NCI-H2029 treated with DMSO at 0.1 percent for 48 hours (cell line): ENCODE measurements around the gene PRSS12.

ENCODE experiments used
- DNase-seq: peaks from one replicate; lab custom pipeline; 2025; lab: John Stamatoyannopoulos, UW

Gene PRSS12

DNA sequence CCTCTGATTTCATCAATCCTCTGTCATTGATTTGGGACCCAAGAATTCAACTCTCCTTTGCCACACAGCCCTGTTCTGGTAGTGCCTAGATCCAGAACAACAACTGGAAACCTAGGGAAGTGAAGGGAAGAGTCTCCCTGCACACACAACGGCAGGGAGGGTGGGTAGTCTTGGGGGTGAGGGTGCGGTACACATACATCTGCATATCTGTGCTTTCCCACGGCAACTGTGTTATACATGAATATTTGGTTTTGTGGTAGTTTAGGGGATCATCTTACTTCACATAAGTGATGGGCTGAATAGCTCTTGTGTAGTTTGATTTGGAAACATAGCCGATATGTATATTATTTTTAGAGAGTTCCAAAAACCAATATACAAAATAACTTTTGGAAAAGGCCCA, 3.3 kb upstream of the PRSS12 start:
- DNase-seq, result no peak

DNA sequence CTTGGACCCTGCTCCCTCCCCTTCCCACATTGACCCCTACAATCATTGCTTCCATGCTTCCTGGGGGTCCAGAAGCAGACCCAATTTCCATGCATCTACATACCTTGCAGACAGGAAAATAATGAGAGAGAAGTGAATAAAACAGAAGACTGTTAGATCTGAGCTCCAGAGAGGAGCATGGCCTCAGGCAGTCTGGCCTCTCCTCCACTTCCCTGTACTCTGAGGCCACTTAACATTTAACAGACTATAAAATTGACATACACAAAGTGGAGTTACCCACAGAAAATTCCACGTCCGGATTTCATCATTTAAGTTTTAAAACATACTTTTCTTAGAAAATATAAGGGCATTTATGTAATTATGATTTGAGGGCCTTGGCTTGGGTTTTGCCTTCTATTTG, 2.1 kb upstream of the PRSS12 start:
- no peak for DNase-seq

- no peak for DNase-seq
These were observed 779 bp upstream of the PRSS12 start for GRCh38 chr4:118353534-118354030.

GRCh38 chr4:118351851-118352827, 664 bp downstream of the PRSS12 start:
- DNase-seq, result peak; percentile 39

- DNase-seq, result no peak
These were observed 1.8 kb downstream of the PRSS12 start for GRCh38 chr4:118350961-118351360.

GRCh38 chr4:118348886-118349285, 3.9 kb downstream of the PRSS12 start:
- DNase-seq, result peak; percentile 39

GRCh38 chr4:118346495-118346894, 6.3 kb downstream of the PRSS12 start:
- no peak for DNase-seq

- no peak for DNase-seq
These were observed 7.0 kb downstream of the PRSS12 start for GRCh38 chr4:118345813-118346212.

GRCh38 chr4:118344801-118345200, 8.0 kb downstream of the PRSS12 start:
- DNase-seq, result no peak

- no peak for DNase-seq
These were observed 9.3 kb downstream of the PRSS12 start for GRCh38 chr4:118343501-118343900.

GRCh38 chr4:118340109-118340508, 12.7 kb downstream of the PRSS12 start:
- no peak for DNase-seq

DNA sequence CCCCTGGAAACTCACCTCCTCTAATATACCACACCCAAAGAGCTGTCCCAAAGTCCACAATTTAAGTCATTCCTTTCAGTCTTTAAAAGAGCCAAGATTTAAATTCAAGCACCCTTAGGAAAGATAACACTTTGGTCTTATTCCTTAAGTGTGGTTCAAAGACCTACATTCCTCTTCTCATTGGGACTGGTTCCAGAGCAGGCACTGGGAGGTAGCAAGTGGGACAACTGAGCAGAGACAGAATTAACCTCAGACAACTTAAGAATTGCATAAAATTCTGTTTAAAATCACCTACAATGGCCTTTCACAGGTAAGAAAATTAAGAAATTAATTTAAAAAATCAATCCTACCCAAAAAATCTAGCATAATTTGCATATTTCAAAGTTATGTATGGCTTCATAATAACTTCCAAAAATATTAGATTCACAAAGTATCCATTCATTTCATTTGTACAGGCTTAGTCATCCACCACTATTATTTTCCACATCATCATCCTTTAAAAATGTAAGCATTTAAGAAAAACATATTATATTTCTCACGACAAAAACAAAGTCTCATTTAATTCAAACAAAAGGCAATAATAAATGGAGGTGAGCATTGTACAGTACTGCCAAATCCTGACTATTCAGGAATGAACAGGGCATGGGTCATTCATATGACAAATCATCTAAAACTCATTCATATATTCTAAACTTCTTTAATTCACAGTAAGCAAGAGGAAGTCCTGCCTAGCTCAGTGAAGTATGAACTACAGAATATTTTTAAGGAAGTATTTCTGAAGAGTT, 13.6 kb downstream of the PRSS12 start:
- no peak for DNase-seq

- no peak for DNase-seq
These were observed 14.3 kb downstream of the PRSS12 start for GRCh38 chr4:118338518-118338917.

- no peak for DNase-seq
These were observed 14.8 kb downstream of the PRSS12 start for GRCh38 chr4:118337954-118338353.

GRCh38 chr4:118335774-118336173, 17.0 kb downstream of the PRSS12 start:
- DNase-seq, result no peak

DNA sequence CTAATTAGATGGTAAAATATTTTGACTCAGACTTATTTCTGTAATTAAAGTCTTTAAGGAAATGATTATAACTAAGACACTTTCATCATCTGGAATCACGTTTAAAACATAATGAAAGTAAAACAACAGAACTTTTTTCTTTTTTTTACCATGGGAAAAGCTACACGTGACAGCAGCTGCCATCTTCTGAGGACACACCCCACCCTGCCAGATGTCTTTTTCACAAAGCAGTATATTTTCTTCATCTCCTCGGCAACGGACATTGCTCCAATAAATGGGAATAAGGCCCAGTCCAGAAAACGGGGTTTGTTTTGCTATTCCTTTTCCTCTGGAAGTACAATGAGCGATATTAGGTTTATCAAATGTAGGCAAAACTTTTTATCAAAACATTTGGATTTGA, 17.5 kb downstream of the PRSS12 start:
- DNase-seq, result no peak

- DNase-seq, result no peak
These were observed 21.5 kb downstream of the PRSS12 start for GRCh38 chr4:118331352-118331751.

GRCh38 chr4:118329849-118330248, 23.0 kb downstream of the PRSS12 start:
- no peak for DNase-seq

GRCh38 chr4:118327554-118328241, 25.1 kb downstream of the PRSS12 start:
- no peak for DNase-seq

- no peak for DNase-seq
These were observed 26.2 kb downstream of the PRSS12 start for GRCh38 chr4:118326585-118326984.

DNA sequence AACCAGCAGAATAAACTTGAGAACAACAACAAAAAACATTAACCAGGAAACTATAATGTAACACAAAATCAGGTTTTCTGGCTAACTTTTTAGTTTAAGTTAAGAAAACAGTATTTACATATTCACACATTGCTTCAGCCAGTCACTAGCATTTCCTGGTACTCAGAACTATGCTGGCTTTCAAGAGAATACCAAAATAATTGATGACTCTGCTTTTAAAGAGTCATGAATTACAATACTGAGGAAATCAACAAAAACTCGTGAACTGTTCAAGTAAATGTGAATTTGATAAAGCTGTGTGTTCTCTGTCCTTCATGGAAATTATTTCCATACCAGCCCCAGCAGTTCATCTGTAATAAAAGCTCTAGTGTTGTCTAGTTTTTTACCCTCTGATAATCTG, 27.4 kb downstream of the PRSS12 start:
- DNase-seq, result no peak

DNA sequence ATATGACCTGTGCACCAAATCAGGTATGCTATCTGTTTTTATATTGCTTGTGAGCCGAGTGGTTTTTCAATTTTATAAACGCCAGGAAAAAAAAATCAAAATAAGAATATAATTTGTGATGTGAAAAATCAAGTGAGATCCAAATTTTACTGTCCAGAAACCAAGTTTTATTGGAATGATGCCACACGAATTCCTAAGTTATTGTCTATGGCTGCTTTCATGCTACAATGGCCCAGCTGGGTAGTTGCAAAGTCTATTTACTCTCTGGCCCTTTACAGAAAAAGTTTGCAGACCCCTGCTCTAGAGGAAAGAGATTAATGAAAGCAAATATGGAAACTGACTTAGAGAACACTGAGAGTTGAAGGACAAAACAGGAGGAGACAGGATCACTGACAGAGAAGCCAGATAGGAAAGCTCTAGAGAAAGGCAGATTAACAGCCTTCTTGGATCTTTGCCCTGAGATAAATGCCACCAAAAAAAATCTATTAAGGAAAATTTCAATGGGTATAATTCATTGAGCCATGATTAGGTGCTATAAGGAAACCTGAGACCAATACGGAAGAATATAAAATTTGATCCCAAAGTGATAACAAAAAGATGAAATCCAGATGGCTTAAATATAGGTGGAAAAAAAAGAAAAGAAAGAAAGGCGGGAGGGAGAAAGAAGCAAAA, 29.8 kb downstream of the PRSS12 start:
- DNase-seq, result no peak
